GM23248 (cell line): ENCODE data around the gene CNIH3.

Experiments
- EZH2 ChIP-seq: fragments of 200-600 bp; sonication (generic); IDR thresholded peaks from 2 replicates; pipeline ENCODE4 v1.6.1; 2018; ENCODE audit warnings: antibody characterized with exemption, mild to moderate bottlenecking; ENCODE audit not compliant: insufficient read depth, poor library complexity, severe bottlenecking
- EZH2phosphoT487 ChIP-seq: fragments of 200-600 bp; sonication (generic); IDR thresholded peaks from 2 replicates; pipeline ENCODE4 v1.6.1; 2018; ENCODE audit warnings: antibody characterized with exemption, moderate library complexity, mild to moderate bottlenecking, low read depth; ENCODE audit not compliant: insufficient read depth

DNA sequence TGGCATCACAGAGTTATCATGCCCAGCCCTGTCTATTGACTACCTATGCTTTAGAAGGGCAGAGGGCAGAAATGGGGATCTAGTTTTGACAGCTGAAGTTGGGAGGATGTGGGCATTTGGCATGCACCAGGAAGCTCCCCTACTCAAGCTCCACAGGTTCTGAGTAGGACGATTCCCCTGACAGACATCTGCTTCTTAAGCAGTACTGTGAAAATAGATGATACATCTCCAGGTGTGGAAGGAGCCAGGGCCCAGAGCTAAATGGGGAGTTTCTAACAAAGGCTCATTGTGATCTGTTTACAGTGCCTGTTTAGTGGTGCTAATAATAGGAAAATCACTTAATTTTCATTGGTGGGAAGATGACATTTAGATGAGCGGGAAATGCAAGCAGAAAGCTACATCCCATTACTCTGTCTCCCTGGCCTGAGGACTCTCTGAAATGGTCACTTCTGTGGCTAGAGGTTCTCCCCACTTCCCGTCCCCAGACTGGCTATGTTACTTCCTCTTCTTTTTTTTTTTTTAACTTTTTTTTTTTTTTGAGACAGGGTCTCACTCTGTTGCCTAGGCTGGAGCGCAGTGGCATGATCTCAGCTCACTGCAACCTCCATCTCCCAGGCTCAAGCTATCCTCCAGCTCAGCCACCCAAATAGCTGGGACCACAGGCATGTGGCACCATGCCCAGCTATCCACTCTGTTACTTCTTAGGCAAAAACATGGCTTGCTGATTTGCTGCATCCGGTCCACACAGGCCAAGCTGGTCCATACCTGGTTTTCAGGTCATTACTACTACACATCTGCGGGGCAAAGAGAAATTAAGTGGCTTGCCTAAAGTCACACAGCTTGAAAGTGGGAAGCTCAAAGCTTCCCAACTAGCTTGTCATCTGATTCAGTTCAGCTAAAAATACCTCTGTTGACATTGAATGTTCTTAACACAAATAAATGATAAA, 23.2 kb upstream of the CNIH3 start:
- TF ChIP-seq EZH2 (no peak), EZH2phosphoT487 (no peak)
